Middle frontal gyrus (tissue), 1 donor: ENCODE data around the gene NFRKB.
"Not testable (repeated sequence)": the region's sequence is repeated elsewhere in the genome, so short reads cannot be mapped to it uniquely, and the experiment has no call there.

Experiments
- DNase-seq: peaks from one replicate; pipeline ENCODE4 v3.0.0-alpha.2; 2015; ENCODE audit warnings: low spot score; ENCODE audit errors: extremely low spot score

Gene NFRKB

GRCh38 chr11:129894278-129895125 lies 876 bp downstream of the NFRKB start:
- no peak for DNase-seq

GRCh38 chr11:129888451-129888850 lies 6.9 kb downstream of the NFRKB start:
- DNase-seq, result no peak

DNA sequence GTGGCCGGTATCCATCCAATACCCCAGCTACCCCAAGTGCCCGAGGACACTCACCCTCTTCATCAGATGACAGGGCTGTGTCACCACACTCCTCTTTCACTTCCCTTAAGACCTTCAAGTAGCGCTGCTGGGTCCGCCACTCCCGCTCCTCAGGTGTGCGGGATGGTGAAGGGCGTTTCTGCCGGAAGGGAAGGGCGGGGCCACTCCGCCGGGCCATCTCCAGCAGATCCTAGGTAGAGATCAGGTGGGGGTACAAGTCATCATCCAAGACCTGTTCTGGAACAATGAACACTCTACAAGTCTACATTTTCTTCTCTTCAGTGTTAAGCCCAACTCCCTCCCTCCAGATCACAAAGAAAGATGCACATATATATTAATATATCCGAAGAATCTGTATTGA lies 10.0 kb downstream of the NFRKB start:
- DNase-seq, result no peak

DNA sequence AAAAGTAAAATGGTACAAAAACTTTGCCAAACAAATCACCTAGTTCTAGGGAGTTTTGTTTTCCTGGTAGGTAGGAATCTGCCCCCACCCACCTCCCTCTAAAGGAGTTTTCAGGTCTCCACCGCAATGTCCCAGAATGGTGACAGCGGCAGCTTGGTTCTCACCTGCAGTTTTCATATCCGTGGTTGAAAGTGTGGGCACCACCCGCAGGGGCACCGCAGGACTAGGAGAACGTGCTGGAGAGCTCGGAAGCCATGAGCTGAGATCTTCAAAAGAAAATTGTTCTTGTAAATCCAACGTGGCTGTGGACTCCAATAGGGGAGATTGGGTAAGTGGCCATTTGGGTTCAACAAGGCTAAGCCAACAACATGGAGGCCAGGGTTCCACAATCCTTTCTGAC lies 10.8 kb downstream of the NFRKB start:
- DNase-seq, result no peak

DNA sequence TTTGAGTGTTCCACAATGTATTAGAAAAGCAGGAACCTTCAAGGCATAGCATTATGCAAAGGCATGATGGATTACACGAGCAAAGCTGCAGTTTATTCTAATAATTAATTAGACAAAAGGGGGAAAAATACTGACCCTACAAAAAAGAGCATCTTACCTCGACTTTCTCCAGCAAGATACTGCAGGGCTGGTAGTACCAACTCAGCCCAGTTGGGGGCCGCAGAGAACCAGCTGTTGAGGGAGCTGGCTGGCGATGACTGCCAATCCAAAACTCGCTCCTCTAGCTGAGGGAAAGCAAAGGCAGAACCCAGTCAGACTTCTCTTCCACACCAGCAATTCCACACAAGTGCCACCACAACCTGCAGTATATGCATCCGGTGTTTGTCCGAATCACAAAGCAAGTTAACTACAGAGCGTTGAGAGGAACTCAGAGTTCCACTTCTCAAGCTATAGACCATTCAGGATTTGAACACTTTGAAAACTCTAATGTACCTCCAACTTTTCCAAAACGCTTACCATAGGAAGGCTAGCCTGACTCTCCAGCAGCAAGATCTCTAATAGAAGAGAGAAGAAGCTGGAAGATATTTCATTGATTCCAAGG lies 13.7 kb downstream of the NFRKB start:
- no peak for DNase-seq

DNA sequence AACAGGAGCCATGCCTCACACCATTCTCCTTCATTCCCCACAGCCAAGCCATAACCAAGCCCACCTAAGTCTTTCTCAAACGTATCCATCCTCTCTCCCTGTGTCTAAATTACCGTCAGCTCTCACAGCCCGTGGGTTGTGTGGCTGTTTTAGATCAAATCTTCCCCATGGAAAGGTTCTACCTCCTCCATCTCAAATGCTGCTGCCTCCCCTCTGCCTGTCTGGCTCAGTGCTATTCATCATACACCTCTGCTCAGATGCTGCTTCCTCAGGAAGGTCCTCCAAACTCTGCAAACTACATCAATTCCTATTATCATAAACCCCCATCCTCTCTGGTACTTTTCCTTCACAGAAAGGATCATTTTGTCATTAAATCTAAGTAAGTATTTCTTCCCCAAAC lies 15.1 kb downstream of the NFRKB start:
- no peak for DNase-seq

DNA sequence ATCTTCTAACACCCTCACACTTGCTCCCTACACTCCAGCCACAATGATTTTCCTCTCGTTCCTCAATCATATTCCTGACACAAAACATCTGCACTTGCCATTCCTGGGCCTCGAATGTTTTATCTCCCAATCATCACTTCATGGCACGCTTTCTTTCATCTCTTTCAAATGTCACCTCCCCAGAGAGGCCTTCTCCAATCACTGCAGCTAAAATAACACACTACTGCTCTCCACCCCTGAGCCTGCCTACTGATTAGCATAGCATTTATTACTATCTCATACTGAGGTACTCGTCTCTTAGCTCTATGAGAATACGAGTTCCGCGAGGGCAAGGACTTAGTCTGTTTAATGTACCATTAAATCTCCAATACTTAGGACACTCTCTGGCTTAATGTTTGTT lies 23.5 kb downstream of the NFRKB start:
- DNase-seq, result no peak

DNA sequence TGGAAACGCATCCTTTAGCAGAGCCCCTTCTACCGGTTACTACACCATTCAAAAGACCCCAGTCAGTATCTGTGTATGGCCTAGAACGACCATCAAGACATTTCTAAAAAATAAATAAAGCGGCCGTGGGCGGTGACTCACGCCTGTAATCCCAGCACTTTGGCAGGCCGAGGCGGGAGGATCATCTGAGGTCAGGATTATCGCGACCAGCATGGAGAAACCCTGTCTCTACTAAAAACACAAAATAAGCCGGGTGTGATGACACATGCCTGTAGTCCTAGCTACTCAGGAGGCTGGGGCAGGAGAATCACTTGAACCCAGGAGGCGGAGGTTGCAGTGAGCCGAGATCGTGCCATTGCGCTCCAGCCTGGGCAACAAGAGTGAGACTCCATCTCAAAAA lies 26.8 kb downstream of the NFRKB start:
- DNase-seq, result not testable (repeated sequence)

- DNase-seq, result no peak
These were observed 29.1 kb downstream of the NFRKB start for GRCh38 chr11:129866311-129866710.

GRCh38 chr11:129865701-129866100 lies 29.7 kb downstream of the NFRKB start:
- DNase-seq, result no peak

- no peak for DNase-seq
These were observed 30.6 kb downstream of the NFRKB start for GRCh38 chr11:129864811-129865210.

- no peak for DNase-seq
These were observed 33.5 kb downstream of the NFRKB start for GRCh38 chr11:129861702-129862522.

DNA sequence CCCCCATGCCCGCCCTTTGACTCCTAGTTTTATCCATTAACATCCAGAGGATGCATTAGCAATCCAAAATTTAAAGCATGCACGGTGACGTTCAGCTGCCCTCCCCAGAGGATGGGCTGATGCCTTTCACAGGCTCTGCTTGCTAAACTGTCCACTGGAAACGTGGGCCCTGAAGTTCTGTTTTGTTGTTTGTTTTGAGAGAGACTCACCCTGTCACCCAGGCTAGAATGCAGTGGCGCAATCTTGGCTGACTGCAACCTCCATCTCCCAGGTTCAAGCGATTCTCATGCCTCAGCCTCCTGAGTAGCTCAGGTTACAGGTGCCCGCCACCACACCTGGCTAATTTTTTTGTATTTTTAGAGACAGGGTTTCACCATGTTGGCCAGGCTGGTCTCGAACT lies 39.3 kb downstream of the NFRKB start:
- no peak for DNase-seq

DNA sequence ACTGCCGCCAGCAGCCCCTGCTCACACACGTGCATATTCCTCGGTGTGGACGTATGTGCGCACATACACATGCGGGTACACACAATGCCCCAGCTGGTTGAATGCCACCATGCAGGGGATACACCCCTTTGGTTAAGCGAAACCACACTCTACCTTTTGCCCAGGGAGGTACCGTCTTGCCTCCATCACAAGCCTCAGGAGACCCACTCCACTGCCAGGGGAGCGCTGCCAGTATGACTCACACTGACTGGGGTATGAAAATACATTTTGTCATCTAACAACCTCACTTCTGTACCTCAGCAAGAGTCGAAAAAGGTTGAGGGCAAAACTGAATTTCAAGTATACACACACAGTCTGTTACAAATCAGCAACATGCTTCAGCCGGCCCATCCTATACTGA lies 40.3 kb downstream of the NFRKB start:
- no peak for DNase-seq

DNA sequence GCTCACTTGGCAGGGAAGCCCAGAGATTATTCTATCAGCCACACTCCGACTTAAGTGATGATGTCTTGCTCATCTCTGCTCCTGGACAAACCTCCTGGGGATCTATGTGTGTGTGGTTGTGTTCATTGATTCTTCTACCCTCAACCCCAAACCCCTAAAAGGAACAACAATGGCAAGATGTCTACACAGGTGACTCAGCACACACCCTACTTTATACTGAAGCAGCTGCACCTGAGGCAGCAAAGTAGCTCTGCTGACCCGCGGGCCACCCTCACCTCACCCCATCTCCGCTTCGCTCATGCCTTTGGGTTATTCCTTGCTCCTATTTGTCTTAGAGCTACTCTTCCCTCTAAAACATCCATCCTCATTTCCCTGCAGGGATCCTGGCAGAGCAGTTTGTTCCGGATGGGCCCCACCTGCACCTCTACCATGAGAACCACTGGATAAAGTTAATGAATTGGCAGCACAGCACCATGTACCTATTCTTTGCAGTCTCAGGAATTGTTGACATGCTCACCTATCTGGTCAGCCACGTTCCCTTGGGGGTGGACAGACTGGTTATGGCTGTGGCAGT lies 41.1 kb downstream of the NFRKB start:
- no peak for DNase-seq

DNA sequence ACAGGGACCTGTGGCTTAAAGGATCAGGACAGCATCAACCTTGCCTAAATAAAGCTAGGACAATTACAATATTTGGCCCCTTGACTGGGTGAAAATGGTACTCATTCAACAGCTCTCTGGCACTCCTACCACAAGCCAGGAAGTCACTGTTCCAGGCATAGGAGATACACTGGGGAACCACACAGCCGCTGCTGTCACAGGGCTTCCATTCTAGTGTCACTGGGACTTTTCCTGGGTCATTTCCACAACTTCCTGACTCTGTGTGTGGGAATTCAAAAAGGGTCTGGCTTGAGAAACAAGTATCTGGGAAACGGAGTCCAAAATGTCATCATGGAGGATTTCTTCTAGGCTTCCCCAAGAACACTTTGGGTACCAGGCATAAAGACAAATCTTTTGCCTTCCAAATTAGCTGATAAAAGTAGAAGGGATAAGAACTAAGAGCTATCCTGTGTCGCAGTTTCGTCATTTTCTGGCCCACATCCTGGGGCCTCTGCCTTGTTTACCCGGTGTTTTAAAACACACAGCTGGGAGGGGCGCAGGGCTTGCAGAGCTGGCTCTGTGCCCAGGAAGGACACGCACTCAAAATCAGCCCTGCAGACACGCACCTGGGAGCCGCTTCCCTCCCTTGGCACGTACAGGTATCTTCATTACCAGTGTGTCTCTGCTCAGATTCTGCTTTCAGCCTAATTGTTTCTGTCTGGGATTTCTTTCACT lies 41.7 kb downstream of the NFRKB start:
- no peak for DNase-seq

GRCh38 chr11:129852125-129852740 lies 43.1 kb downstream of the NFRKB start:
- DNase-seq, result no peak

DNA sequence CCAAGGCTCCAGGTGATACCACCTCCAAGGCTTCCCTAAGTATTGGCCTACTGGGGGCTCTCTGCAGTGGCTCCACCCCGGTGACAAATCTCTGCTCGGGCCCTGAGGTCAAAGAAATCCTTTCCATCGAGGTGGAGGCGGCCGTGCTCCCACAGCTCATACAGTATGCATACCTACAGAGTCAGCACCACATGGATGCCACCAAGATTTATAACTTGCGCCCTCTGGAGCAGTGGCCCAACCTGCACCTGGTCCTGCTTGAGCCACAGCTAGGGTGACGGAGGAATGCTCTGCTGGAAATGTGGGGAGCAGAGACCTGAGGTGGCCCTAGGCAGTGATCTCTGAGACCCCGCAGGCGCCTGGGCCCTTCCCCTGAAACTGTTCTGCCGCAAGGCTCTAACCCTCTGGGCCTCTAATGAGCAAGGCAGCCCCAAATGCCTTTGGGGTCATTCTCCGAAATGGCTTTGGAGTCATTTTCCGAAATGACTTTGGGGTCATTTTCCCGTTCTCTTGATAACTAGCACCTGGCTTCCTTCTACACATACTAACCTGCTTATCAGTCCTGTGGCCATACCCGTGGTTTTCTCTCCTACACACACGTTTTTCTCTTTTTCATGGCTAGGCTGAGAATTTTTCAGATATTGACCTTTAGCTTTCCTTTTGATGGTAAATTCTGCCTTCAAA lies 45.8 kb downstream of the NFRKB start:
- DNase-seq, result no peak

GRCh38 chr11:129847361-129847760 lies 48.0 kb downstream of the NFRKB start:
- not testable (repeated sequence) for DNase-seq
